ENCODE results near the gene ZNF367.

GRCh38 chr9:96429732-96430131, 11.6 kb upstream of the ZNF367 start:
- TF ChIP-seq CTCF (IDR thresholded peaks at IDR 0.05 in 4 of 5, conservative IDR thresholded peaks at IDR 0.05 in 1 of 5) (no peak), POLR2A (IDR thresholded peaks at IDR 0.05) (no peak)

Measured in gastrocnemius medialis (tissue), 4 donors.